PC-3 (cell line): Measurements from ENCODE around the gene GIMAP8.

Experiments used
- CTCF ChIP-seq: fragments of 300-600 bp; sonication (generic); conservative IDR thresholded peaks from 2 replicates; pipeline ENCODE4 v1.5.1; 2017; ENCODE audit warnings: antibody characterized with exemption, low read depth, mild to moderate bottlenecking, low read length
- EZH2 ChIP-seq: fragments of 300-600 bp; sonication (generic); IDR thresholded peaks from one replicate; pipeline ENCODE4 v1.6.1; 2017; ENCODE audit warnings: antibody characterized with exemption, mild to moderate bottlenecking, low read length; ENCODE audit not compliant: unreplicated experiment
- EZH2phosphoT487 ChIP-seq: fragments of 300-600 bp; sonication (generic); IDR thresholded peaks from 2 replicates; pipeline ENCODE4 v1.6.1; 2018; ENCODE audit warnings: mild to moderate bottlenecking, antibody characterized with exemption, low read length, borderline replicate concordance

- TF ChIP-seq CTCF (peak; percentile 92), EZH2 (no peak), EZH2phosphoT487 (no peak)
Measured at GRCh38 chr7:150448789-150449147, 1.7 kb upstream of the GIMAP8 start.
